Parathyroid adenoma (tissue), 2 donors: ENCODE results near the gene ACIN1.

Source experiments
- H2AFZ ChIP-seq: fragments of 300-600 bp; sonication (generic); one replicate; pipeline ENCODE4 v1.7.0; 2017; ENCODE audit warnings: antibody characterized with exemption, mild to moderate bottlenecking
- H3K27ac ChIP-seq: fragments of 300-600 bp; sonication (generic); one replicate; pipeline ENCODE4 v1.7.0; 2017
- H3K27me3 ChIP-seq: fragments of 300-600 bp; sonication (generic); one replicate; pipeline ENCODE4 v1.7.0; 2017; ENCODE audit warnings: low read length; ENCODE audit not compliant: control insufficient read depth, insufficient read depth
- H3K36me3 ChIP-seq: fragments of 300-600 bp; sonication (generic); one replicate; pipeline ENCODE4 v1.7.0; 2017; ENCODE audit warnings: low read length; ENCODE audit not compliant: control insufficient read depth, insufficient read depth
- H3K4me1 ChIP-seq: fragments of 300-600 bp; sonication (generic); one replicate; pipeline ENCODE4 v1.7.0; 2017; ENCODE audit warnings: control low read depth
- H3K4me2 ChIP-seq: fragments of 300-600 bp; sonication (generic); one replicate; pipeline ENCODE4 v1.7.0; 2017; ENCODE audit warnings: low read length
- H3K4me3 ChIP-seq: fragments of 300-600 bp; sonication (generic); one replicate; pipeline ENCODE4 v1.7.0; 2017; ENCODE audit warnings: low read depth, low read length
- H3K79me2 ChIP-seq: fragments of 300-600 bp; sonication (generic); one replicate; pipeline ENCODE4 v1.7.0; 2017; ENCODE audit warnings: control low read depth
- H3K9ac ChIP-seq: fragments of 300-600 bp; sonication (generic); one replicate; pipeline ENCODE4 v1.7.0; 2017; ENCODE audit warnings: mild to moderate bottlenecking
- H3K9me3 ChIP-seq: fragments of 300-600 bp; sonication (generic); one replicate; pipeline ENCODE4 v1.7.0; 2017; ENCODE audit warnings: low read length; ENCODE audit not compliant: control insufficient read depth
- CTCF ChIP-seq: fragments of 300-600 bp; sonication (generic); IDR thresholded peaks from one replicate; pipeline ENCODE4 v1.7.0; 2017; ENCODE audit warnings: antibody characterized with exemption, mild to moderate bottlenecking
- donor health status: primary hyperparathyroidism.

ACIN1 gene

DNA sequence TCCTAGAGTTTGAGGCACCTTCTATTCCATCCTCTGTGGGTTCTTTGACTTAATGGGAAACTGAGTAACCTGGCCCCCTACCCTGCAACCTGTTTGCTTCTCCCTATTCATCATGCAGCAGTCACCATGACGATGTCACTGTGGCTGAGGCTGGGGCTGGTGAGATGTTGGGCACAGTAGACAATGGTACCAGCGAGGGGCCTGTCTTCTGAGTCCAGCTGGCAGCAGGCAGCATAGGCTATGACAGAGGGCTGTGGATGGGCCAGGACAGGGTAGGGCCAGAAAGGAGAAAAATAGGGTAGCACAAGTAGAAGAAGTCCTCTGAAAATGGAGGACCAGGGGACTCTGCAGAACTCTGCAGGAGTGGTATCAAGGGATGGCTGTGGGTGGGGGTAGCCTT, 7.9 kb upstream of the ACIN1 start:
- no peak for TF ChIP-seq CTCF
- Histone ChIP-seq H3K36me3 (no peaks in the 10 kb centered on the region), H3K4me1 (no peaks in the 10 kb centered on the region), H3K4me3 (no peak overlapping the region), H3K4me2 (no peak overlapping the region), H3K27ac (no peak overlapping the region), H3K9me3 (no peaks in the 10 kb centered on the region), H2AFZ (no peak overlapping the region), H3K9ac (no peak overlapping the region), H3K27me3 (no peaks in the 10 kb centered on the region), H3K79me2 (peaks cover 10% of the 10 kb centered on the region)

DNA sequence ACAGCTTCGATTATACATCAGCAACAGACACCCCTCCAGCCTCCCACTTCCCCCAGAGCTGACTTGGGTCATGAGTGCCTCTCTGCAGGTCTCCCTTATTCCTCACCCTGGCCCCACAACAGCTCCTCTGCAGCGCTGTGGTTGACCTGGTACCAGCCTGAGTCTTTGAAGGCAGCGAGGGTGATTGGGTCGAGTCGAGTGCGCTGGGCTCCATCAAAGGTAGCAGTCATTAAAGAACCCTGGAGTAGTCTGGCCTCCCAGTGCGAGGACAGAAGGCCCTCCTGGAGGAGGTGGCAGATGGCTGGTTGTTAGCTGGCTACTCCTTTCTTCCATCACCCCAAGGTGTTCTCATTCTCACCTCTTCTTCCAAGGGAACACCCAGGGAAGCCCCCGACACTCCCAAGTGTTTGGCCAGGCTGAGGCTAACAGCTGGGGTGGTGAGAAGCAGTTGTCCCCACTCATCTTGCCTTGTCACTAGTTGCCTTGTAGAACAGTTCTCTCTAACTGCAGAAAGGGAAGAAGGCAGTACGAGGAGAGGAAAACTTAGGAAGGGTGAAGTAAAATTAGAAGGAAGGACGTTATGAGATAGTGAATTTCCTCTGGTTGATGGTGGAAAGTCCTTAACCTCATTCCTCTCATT, 7.2 kb upstream of the ACIN1 start:
- Histone ChIP-seq H3K9me3 (no peaks in the 10 kb centered on the region), H3K4me3 (no peak overlapping the region), H3K27me3 (no peaks in the 10 kb centered on the region), H3K4me2 (no peak overlapping the region), H3K79me2 (peaks cover 12% of the 10 kb centered on the region), H3K36me3 (no peaks in the 10 kb centered on the region), H2AFZ (no peak overlapping the region), H3K4me1 (no peaks in the 10 kb centered on the region), H3K27ac (no peak overlapping the region), H3K9ac (no peak overlapping the region)
- no peak for TF ChIP-seq CTCF

- Histone ChIP-seq H3K9ac (no peak overlapping the region), H3K27me3 (no peaks in the 10 kb centered on the region), H2AFZ (no peak overlapping the region), H3K4me3 (no peak overlapping the region), H3K4me1 (no peaks in the 10 kb centered on the region), H3K79me2 (peaks cover 14% of the 10 kb centered on the region), H3K27ac (no peak overlapping the region), H3K9me3 (no peaks in the 10 kb centered on the region), H3K36me3 (no peaks in the 10 kb centered on the region), H3K4me2 (no peak overlapping the region)
- no peak for TF ChIP-seq CTCF
Observed at GRCh38 chr14:23101213-23101970, 6.5 kb upstream of the ACIN1 start.

DNA sequence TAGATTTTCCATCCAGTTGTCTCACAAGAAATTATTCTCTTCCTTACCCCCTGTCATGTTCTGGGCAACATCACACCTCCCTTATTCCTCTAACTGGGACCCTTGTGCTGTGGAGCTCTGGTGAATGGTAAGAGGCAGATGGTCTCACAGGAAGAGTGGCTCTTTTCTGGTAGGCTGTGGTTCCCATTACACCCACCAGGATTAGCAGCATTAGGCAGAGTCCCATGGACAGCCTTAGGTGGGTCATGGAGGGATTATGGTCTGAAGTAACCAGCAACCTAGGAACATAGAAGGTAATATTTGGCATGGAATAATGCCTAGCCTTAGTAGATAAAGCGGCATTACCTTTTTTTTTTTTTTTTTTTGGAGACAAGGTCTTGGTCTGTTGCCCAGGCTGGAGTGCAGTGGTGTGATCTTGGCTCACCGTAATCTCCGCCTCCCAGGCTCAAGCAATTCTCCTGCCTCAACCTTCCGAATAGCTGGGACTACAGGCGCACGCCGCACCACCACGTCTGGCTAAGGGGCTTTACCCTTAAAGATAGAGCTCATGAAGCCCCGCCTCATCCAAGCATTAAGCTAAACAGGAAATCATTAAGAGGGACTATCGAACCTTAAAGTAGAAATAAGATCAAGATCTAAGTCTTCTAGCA, 4.4 kb upstream of the ACIN1 start:
- no peak overlapping the region for H3K9ac ChIP-seq
- TF ChIP-seq CTCF, result no peak
- H3K9me3 ChIP-seq, result no peaks in the 10 kb centered on the region
- peaks cover 18% of the 10 kb centered on the region for H3K79me2 ChIP-seq
- H3K36me3 ChIP-seq, result no peaks in the 10 kb centered on the region
- H3K4me3 ChIP-seq, result no peak overlapping the region
- no peak overlapping the region for H3K4me2 ChIP-seq
- no peak overlapping the region for H3K27ac ChIP-seq
- H2AFZ ChIP-seq, result no peak overlapping the region
- H3K4me1 ChIP-seq, result no peaks in the 10 kb centered on the region
- H3K27me3 ChIP-seq, result no peaks in the 10 kb centered on the region
